ENCODE measurements around the gene RABGAP1L. TPM values are rescaled to one million over a fixed set of nuclear protein-coding genes. Genes with fewer than 3 reads are reported as not detected.

RABGAP1L gene
- total RNA-seq, 1 experiment from 2014 or later: 29.3 TPM

DNA sequence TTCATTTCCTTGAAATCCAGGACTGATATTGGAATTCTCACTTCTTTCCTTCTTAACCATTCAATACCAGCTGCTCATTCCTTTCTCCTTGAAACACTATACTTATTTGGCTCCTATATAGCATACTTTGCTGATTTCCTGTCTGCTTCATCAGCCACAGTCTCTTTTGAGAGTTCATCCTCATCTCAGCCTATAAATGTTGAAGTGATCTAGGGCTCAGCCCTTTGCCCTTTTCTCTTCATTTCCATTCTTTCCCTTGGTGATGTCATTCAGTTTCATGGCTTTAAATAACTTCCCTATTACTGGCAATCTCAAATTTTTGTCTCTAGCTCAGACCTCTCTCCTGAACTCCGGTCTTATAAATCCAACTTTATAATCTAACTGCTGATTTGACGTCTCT, 24.1 kb upstream of the RABGAP1L start:
- no peaks in the 10 kb centered on the region for H3K27me3 ChIP-seq (ENCODE audit: insufficient read depth, low read length)
- H3K9me3 ChIP-seq (ENCODE audit: control insufficient read depth in 1 of 2, insufficient read depth in 1 of 2, low read depth in 1 of 2, low read length in 2 of 2): no peaks in the 10 kb centered on the region
- no peak overlapping the region for H2AFZ ChIP-seq (ENCODE audit: low read depth, low read length, poor library complexity, severe bottlenecking)
- POLR2A ChIA-PET: no interaction called here
- H3K4me2 ChIP-seq (ENCODE audit: low read length): no peak overlapping the region
- CTCF ChIA-PET: no interaction called here
- H3K36me3 ChIP-seq (ENCODE audit: control insufficient read depth in 1 of 2, insufficient read depth in 2 of 2, low read length in 2 of 2): no peaks in the 10 kb centered on the region
- ATAC-seq (no peak), DNase-seq (ENCODE audit: low read depth, low spot score) (no peak)
- H3K9me2 ChIP-seq (ENCODE audit: insufficient read depth): no peaks in the 10 kb centered on the region
- no peak overlapping the region for H3K9ac ChIP-seq (ENCODE audit: low read length)
- TF ChIP-seq, protein P1, sequence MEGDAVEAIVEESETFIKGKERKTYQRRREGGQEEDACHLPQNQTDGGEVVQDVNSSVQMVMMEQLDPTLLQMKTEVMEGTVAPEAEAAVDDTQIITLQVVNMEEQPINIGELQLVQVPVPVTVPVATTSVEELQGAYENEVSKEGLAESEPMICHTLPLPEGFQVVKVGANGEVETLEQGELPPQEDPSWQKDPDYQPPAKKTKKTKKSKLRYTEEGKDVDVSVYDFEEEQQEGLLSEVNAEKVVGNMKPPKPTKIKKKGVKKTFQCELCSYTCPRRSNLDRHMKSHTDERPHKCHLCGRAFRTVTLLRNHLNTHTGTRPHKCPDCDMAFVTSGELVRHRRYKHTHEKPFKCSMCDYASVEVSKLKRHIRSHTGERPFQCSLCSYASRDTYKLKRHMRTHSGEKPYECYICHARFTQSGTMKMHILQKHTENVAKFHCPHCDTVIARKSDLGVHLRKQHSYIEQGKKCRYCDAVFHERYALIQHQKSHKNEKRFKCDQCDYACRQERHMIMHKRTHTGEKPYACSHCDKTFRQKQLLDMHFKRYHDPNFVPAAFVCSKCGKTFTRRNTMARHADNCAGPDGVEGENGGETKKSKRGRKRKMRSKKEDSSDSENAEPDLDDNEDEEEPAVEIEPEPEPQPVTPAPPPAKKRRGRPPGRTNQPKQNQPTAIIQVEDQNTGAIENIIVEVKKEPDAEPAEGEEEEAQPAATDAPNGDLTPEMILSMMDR (IDR thresholded peaks at IDR 0.05 in 2 of 3, conservative IDR thresholded peaks at IDR 0.05 in 1 of 3; ENCODE audit: borderline replicate concordance in 1 of 3, insufficient read depth in 1 of 3, low read depth in 2 of 3, low read length in 2 of 3): no peak
- TF ChIP-seq ZNF274 (IDR thresholded peaks at IDR 0.05; ENCODE audit: low read depth, low read length) (no peak), EGR1 (IDR thresholded peaks at IDR 0.05; ENCODE audit: low read depth) (no peak), CBX3 (IDR thresholded peaks at IDR 0.05; ENCODE audit: low read depth) (no peak), FOSL1 (IDR thresholded peaks at IDR 0.05; ENCODE audit: low read depth) (no peak), CEBPB (IDR thresholded peaks at IDR 0.05; ENCODE audit: low read depth) (no peak), RAD21 (IDR thresholded peaks at IDR 0.05; ENCODE audit: low read depth) (no peak), ZFX (IDR thresholded peaks at IDR 0.05) (no peak), ELF1 (IDR thresholded peaks at IDR 0.05; ENCODE audit: borderline replicate concordance, low read depth) (no peak), SRF (IDR thresholded peaks at IDR 0.05; ENCODE audit: low read depth) (no peak), YY1 (IDR thresholded peaks at IDR 0.05; ENCODE audit: extremely low read depth, insufficient replicate concordance, low read depth, low read length) (no peak)
- TF ChIP-seq, protein P2, sequence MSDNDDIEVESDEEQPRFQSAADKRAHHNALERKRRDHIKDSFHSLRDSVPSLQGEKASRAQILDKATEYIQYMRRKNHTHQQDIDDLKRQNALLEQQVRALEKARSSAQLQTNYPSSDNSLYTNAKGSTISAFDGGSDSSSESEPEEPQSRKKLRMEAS (IDR thresholded peaks at IDR 0.05): no peak
- no peaks in the 10 kb centered on the region for H3K79me2 ChIP-seq (ENCODE audit: insufficient read depth, low read length)
- intact Hi-C loops (cut with micrococcal nuclease): no loop called here
- RAD21 ChIA-PET (ENCODE audit: low non-redundant PET in 1 of 2, low total read pairs in 2 of 2, uncharacterized antibody in 2 of 2, unreplicated experiment in 2 of 2): no interaction called here
- H3K4me1 ChIP-seq (ENCODE audit: control insufficient read depth in 1 of 2, insufficient read depth in 2 of 2, low read length in 2 of 2): no peaks in the 10 kb centered on the region
- H4K20me1 ChIP-seq (ENCODE audit: insufficient read depth): no peaks in the 10 kb centered on the region
- H3K4me3 ChIP-seq (replicated peaks in 1 of 2; ENCODE audit: low read depth in 1 of 2, low read length in 2 of 2): no peak overlapping the region
- BruUV-seq (replicated peaks): no TSS peak
- H3K27ac ChIP-seq (ENCODE audit: low read depth, low read length): no peak overlapping the region

All from HCT116 (cell line).